ENCODE measurements around the gene PPP2R5C. TPM values are rescaled to one million over a fixed set of nuclear protein-coding genes. Genes with fewer than 3 reads are reported as not detected.
"Not testable (repeated sequence)": the region's sequence is repeated elsewhere in the genome, so short reads cannot be mapped to it uniquely, and the experiment has no call there.

Gene PPP2R5C
- total RNA-seq, 2 experiments from 2014 or later: 252 to 268 TPM

DNA sequence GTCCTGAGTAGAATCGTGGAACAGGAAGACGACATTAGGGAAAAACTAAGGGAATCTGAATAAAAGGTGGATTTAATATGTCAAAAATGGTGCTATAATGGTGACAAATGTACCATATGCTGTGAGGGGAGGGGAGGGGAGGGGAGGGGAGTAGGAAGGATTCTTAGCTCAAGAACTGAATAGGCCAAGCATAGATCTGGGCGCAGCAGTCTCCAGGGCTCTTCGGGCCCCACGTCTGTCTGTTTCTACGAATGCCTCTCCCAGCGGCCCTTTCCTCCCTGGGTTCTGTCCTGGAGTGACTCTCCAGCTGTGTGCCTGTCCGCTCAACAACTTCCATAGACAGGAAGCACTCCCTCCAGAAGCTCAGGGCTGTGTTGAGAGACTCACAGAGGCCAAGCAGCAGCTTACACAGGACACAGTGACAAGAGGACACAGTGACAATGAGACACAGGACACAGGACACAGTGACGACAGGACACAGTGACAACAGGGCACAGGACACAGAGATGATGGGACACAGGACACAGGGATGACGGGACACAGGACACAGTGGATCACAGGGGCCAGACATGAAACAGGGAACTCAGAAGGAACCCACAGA lies 42.4 kb upstream of the PPP2R5C start:
- Mint-ChIP-seq H3K4me1 (ENCODE audit: low read depth) (peaks cover 36% of the 10 kb centered on the region), H3K9me3 (peaks cover 3% of the 10 kb centered on the region), H3K4me3 (no peak overlapping the region), H3K27me3 (no peaks in the 10 kb centered on the region), H3K27ac (no peak overlapping the region), H3K36me3 (no peaks in the 10 kb centered on the region)
- ChIA-PET CTCF (interaction anchor here (0.8 to 4.2 kb wide), 3 partner anchors 12 to 242 kb away, joined by 3 to 41 read pairs (median 6); no protein-coding TSS in a partner anchor), POLR2A (no interaction called here)
- intact Hi-C loops (cut with micrococcal nuclease): no loop called here
- peak; percentile 8 for DNase-seq

DNA sequence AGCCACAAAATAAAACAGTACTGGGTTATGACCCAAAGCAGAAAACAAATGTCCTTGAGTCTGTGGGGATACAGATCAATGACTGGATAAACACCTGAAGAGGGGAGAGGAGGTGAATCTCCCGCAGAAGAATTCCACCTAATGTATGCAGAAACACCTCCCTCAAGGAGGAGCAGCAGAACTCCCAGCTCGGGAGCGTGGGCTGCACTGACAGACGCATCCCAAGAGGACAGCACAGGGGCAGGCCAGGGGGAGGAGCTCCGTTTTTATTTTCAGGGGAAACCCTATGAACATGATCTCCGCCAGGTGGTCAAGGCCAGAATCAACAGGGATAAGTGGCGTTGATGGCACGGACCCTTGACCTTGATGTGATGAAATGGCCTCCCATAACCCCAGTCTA lies 41.8 kb upstream of the PPP2R5C start:
- Mint-ChIP-seq H3K27ac (peak overlapping the region; percentile 10), H3K27me3 (no peaks in the 10 kb centered on the region), H3K4me3 (no peak overlapping the region), H3K9me3 (no peaks in the 10 kb centered on the region), H3K4me1 (ENCODE audit: low read depth) (peaks cover 36% of the 10 kb centered on the region), H3K36me3 (no peaks in the 10 kb centered on the region)
- ChIA-PET POLR2A (no interaction called here), CTCF (interaction anchor here (1.7 to 4.2 kb wide), 2 partner anchors 13 to 241 kb away, joined by 6 to 41 read pairs; no protein-coding TSS in a partner anchor)
- DNase-seq: no peak
- intact Hi-C loops (cut with micrococcal nuclease): loop anchor here (5.0 kb wide), 2 partner anchors 418 to 598 kb away; partner anchors contain the start of genes WDR20 and ZNF839

DNA sequence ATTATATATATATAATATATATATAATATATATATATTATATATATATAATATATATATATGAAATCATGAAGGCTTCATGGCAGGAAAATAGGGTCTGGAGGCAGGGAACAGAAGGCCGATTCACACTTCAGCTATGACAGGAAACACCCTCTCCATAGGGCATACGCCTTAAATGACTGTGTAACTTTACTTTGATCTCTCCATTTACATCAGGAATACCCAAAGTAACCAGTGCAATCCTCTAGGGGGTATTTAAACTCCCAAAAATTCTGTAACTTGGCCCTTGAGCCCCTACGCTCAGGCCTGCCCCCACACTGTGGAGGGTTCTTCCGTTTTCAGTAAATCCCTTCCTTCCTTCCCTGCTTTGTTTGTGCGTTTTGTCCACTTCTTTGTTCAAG lies 40.4 kb upstream of the PPP2R5C start:
- CTCF ChIA-PET: interaction anchor here (1.3 to 4.2 kb wide), 5 partner anchors 14 to 125 kb away, joined by 3 to 41 read pairs (median 3); no protein-coding TSS in a partner anchor
- Mint-ChIP-seq H3K27me3 (no peaks in the 10 kb centered on the region), H3K36me3 (no peaks in the 10 kb centered on the region), H3K9me3 (no peaks in the 10 kb centered on the region), H3K4me1 (ENCODE audit: low read depth) (peaks cover 39% of the 10 kb centered on the region), H3K27ac (peak overlapping the region; percentile 72), H3K4me3 (peak overlapping the region; percentile 12)
- intact Hi-C loops (cut with micrococcal nuclease): loop anchor here (5.0 kb wide), 2 partner anchors 416 to 596 kb away; partner anchors contain the start of genes WDR20 and ZNF839
- POLR2A ChIA-PET: interaction anchor here (0.6 to 1.7 kb wide), 6 partner anchors 10 to 158 kb away, joined by 3 to 22 read pairs (median 4); no protein-coding TSS in a partner anchor
- DNase-seq: no peak

DNA sequence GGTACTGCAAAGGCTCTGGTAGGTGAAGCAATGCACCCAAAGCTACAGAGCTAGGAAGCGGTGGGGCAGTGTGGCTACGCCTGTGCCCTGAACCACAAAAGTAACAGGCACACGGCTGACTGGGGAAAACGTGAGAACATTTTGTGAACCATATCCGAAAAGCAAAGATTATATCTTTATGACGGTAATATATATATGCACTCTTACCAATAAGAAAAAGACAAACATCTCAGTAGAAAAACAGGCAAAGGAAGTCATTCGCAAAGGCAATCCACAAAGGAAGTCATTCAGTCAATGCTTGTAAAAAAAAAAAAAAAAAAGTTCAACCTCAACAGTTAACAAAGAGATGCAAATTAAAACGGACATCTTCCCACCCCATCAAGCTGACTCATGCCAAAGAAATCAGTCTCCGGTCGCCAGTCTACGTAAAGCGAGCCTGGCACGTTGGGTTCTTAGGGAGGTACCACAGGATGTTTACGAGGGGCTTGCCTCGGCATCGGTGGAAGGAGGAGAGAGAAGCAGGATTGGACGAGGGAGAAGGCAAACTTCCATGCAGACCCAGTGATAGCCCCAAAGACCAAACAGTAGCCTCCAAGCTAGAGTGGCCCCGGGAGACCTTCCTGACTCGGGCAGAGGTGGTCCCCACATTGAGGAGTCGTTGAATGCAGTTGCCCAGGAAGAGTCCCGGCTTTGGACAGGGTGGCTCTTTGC lies 39.4 kb upstream of the PPP2R5C start:
- H3K4me1 Mint-ChIP-seq (ENCODE audit: low read depth): peaks cover 45% of the 10 kb centered on the region
- no peaks in the 10 kb centered on the region for H3K36me3 Mint-ChIP-seq
- peak; percentile 86 for DNase-seq
- ChIA-PET CTCF (interaction anchor here (0.6 to 4.2 kb wide), 6 partner anchors 15 to 124 kb away, joined by 3 to 41 read pairs (median 3); no protein-coding TSS in a partner anchor), POLR2A (interaction anchor here (0.5 to 1.7 kb wide), 8 partner anchors 9 to 329 kb away, joined by 3 to 22 read pairs (median 4); no protein-coding TSS in a partner anchor)
- peak overlapping the region; percentile 99 for H3K27ac Mint-ChIP-seq
- peak overlapping the region; percentile 77 for H3K4me3 Mint-ChIP-seq
- no peaks in the 10 kb centered on the region for H3K9me3 Mint-ChIP-seq
- H3K27me3 Mint-ChIP-seq: no peaks in the 10 kb centered on the region
- intact Hi-C loops (cut with micrococcal nuclease): loop anchor here (1.0 to 5.0 kb wide), 5 partner anchors 9 to 595 kb away; partner anchors contain the start of genes PPP2R5C, WDR20 and ZNF839

DNA sequence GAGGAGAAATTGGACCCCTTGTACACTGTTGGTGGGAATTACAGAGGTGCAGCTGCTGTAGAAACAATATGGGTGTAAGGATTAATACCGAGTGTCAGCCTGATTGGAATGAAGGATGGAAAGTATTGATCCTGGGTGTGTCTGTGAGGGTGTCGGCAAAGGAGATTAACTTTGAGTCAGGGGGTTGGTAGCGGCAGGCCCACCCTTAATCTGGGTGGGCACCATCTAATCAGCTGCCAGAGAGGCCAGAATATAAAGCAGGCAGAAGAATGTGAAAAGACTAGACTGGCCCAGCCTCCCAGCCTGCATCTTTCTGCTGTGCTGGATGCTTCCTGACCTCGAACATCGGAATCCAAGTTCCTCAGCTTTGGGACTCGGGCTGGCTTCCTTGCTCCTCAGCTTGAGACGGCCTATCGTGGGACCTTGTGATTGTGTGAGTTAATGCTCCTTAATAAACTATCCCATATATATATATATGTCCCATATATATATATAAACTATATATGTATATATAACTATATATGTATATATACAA lies 38.4 kb upstream of the PPP2R5C start:
- no peaks in the 10 kb centered on the region for H3K9me3 Mint-ChIP-seq
- no peaks in the 10 kb centered on the region for H3K27me3 Mint-ChIP-seq
- peaks cover 52% of the 10 kb centered on the region for H3K4me1 Mint-ChIP-seq (ENCODE audit: low read depth)
- H3K27ac Mint-ChIP-seq: peak overlapping the region; percentile 99
- no peak for DNase-seq
- H3K4me3 Mint-ChIP-seq: peak overlapping the region; percentile 18
- intact Hi-C loops (cut with micrococcal nuclease): loop anchor here (2.0 to 5.0 kb wide), 3 partner anchors 38 to 594 kb away; partner anchors contain the start of genes PPP2R5C, WDR20 and ZNF839
- no peaks in the 10 kb centered on the region for H3K36me3 Mint-ChIP-seq
- CTCF ChIA-PET: interaction anchor here (1.7 to 4.2 kb wide), 2 partner anchors 16 to 48 kb away, joined by 8 to 41 read pairs; no protein-coding TSS in a partner anchor
- POLR2A ChIA-PET: interaction anchor here (1.1 to 1.7 kb wide), 2 partner anchors 8 to 11 kb away, joined by 3 to 22 read pairs; no protein-coding TSS in a partner anchor

DNA sequence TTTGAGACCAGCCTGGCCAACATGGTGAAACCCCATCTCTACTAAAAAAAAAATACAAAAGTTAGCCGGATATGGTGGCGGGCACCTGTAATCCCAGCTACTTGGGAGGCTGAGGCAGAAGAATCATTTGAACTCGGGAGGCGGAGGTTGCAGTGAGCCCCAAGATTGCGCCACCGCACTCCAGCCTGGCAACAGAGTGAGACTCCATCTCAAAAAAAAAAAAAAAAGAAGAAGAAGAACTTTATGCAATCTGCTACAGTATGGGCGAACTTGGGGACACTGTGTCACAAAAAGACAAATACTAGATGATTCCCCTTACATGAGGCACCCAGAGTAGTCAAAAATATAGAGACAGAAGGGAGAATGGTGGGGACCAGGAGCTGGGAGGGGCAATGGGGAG lies 35.9 kb upstream of the PPP2R5C start:
- H3K9me3 Mint-ChIP-seq; POLR2A ChIA-PET; H3K27ac Mint-ChIP-seq; H3K4me3 Mint-ChIP-seq; CTCF ChIA-PET; DNase-seq; intact Hi-C loops (cut with micrococcal nuclease); H3K36me3 Mint-ChIP-seq; H3K27me3 Mint-ChIP-seq: not testable (repeated sequence)
- peaks cover 52% of the 10 kb centered on the region for H3K4me1 Mint-ChIP-seq (ENCODE audit: low read depth)

DNA sequence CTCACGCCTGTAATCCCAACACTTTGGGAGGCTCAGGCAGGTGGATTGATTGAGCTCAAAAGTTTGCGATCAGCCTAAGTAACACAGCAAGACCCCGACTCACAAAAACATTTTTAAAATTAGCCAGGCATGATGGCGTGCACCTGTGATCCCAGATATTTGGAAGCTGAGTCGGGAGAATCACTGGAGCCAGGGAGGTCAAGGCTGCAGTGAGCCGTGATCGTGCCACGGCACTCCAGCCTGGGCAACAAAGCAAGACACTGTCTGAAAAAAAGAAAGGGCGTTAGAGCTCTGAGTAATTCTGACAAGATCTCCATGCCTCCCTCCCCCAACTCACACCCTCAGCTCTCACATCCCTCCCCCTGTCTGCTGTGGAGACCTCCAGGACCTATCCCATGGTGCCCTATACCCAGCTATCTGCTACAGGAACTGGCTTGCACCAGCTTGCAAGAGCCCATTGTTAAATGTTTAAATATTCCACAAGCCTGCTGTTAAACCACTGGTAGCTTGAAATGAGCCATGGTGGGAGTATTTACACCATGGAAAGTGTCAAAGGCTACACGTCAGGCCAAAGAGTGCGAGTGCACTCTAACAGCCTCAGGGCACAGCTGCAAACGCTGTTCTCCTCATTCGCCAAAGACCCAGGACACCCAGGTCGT lies 35.1 kb upstream of the PPP2R5C start:
- CTCF ChIA-PET: interaction anchor here (0.6 kb wide), 1 partner anchor 322 kb away, joined by 3 read pairs; no protein-coding TSS in a partner anchor
- no peak for DNase-seq
- Mint-ChIP-seq H3K9me3 (no peaks in the 10 kb centered on the region), H3K4me1 (ENCODE audit: low read depth) (peaks cover 54% of the 10 kb centered on the region), H3K27me3 (no peaks in the 10 kb centered on the region), H3K4me3 (no peak overlapping the region), H3K27ac (no peak overlapping the region), H3K36me3 (no peaks in the 10 kb centered on the region)
- intact Hi-C loops (cut with micrococcal nuclease): no loop called here
- POLR2A ChIA-PET: no interaction called here

DNA sequence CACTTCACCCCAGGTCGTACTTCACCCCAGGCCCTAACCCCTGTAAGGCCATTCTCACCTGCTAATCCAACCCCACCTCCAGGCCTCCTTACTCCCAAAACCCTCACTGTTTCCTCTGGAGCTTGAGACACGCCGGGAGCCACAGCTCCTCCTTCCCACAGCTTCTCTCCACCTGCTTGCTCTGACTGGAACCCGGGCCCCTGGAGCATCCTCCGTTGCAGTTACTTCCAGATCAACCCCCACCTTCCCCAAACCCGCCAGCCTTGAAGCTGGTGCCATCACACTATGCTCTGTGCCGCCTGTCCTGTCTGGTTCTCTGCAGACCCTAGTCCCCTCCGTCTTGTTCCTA lies 34.6 kb upstream of the PPP2R5C start:
- POLR2A ChIA-PET: no interaction called here
- Mint-ChIP-seq H3K4me1 (ENCODE audit: low read depth) (peaks cover 56% of the 10 kb centered on the region), H3K27ac (peak overlapping the region; percentile 3)

DNA sequence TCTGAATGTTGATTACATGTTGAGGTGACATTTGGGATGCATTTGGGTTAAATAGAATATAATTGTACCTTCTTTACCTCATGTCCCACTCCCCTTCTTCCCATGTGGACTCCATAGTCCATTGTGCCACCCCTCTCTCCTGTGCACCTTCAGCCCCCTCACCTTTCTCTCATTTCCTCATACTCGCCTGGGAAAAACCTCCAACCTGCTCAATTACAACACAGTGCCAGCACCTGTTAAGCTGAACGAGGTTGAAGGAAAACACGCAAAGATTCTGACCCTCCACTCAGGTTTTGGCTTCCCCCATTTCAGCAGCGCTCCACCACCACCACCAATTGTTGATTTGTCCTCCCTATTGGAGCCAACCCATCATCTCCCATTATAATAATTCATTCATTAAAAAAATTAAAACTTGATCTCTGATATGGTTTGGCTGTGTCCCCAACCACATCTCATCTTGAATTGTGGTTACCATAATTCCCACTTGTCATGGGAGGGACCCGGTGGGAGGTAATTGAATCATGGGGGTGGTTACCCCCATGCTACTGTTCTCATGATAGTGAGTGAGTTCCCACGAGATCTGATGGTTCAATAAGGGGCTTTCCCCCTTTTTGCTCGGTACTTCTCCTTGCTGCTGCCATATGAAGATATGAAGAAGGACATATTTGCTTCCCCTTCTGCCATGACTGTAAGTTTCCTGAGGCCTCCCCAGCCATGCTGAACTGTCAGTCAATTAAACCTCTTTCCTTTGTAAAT lies 33.7 kb upstream of the PPP2R5C start:
- Mint-ChIP-seq H3K36me3 (no peaks in the 10 kb centered on the region), H3K27ac (no peak overlapping the region), H3K9me3 (no peaks in the 10 kb centered on the region), H3K27me3 (no peaks in the 10 kb centered on the region), H3K4me3 (no peak overlapping the region), H3K4me1 (ENCODE audit: low read depth) (peaks cover 58% of the 10 kb centered on the region)
- CTCF ChIA-PET: no interaction called here
- intact Hi-C loops (cut with micrococcal nuclease): no loop called here
- POLR2A ChIA-PET: no interaction called here
- DNase-seq: no peak

More for the DNA sequence above, 34.6 kb upstream of the PPP2R5C start:
- no peaks in the 10 kb centered on the region for H3K9me3 Mint-ChIP-seq
- CTCF ChIA-PET: no interaction called here
- H3K4me3 Mint-ChIP-seq: no peak overlapping the region
- intact Hi-C loops (cut with micrococcal nuclease): no loop called here
- no peaks in the 10 kb centered on the region for H3K36me3 Mint-ChIP-seq
- no peaks in the 10 kb centered on the region for H3K27me3 Mint-ChIP-seq
- DNase-seq: no peak

DNA sequence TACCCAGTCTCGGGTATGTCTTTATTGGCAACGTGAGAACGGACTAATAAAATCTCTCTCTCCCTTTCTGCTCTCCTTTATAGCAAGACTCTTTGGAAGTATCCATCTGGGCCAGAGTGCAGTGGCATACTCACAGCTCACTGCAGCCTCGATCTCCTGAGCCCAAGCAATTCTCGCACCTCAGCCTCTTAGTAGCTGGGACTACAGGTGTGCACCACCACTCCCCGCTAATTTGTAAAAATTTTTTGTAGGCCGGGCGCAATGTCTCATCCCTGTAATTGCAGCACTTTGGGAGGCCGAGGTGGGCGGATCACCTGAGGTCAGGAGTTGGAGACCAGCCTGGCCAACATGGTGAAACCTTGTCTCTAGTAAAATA lies 33.2 kb upstream of the PPP2R5C start:
- peaks cover 59% of the 10 kb centered on the region for H3K4me1 Mint-ChIP-seq (ENCODE audit: low read depth)
- H3K4me3 Mint-ChIP-seq: no peak overlapping the region
- H3K27me3 Mint-ChIP-seq: no peaks in the 10 kb centered on the region
- CTCF ChIA-PET: no interaction called here
- H3K9me3 Mint-ChIP-seq: no peaks in the 10 kb centered on the region
- intact Hi-C loops (cut with micrococcal nuclease): no loop called here
- no peak overlapping the region for H3K27ac Mint-ChIP-seq
- no peak for DNase-seq
- POLR2A ChIA-PET: no interaction called here
- no peaks in the 10 kb centered on the region for H3K36me3 Mint-ChIP-seq

DNA sequence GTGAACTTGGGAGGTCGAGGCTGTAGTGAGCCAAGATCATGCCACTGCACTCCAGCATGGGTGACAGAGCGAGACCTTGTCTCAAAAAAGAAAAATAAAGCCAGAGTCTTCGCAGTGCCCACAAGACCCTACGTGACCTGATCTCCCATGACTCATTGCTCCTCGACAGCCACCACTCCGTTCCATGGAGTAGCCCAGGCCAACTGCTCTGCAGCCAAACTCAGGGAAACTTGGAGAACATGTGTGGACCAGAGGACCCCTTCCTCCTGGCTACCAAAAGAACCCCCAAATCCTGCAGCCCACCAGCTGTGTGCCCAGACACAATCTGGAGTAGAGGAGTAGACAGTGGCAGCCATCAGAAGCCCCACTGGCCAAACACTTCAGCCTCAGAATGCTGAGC lies 32.1 kb upstream of the PPP2R5C start:
- peaks cover 68% of the 10 kb centered on the region for H3K4me1 Mint-ChIP-seq (ENCODE audit: low read depth)
- no peaks in the 10 kb centered on the region for H3K27me3 Mint-ChIP-seq
- DNase-seq: no peak
- H3K27ac Mint-ChIP-seq: peak overlapping the region; percentile 28
- H3K36me3 Mint-ChIP-seq: no peaks in the 10 kb centered on the region
- intact Hi-C loops (cut with micrococcal nuclease): no loop called here
- ChIA-PET CTCF (interaction anchor here (4.3 kb wide), 1 partner anchor 23 kb away, joined by 21 read pairs; no protein-coding TSS in a partner anchor), POLR2A (no interaction called here)
- no peak overlapping the region for H3K4me3 Mint-ChIP-seq
- H3K9me3 Mint-ChIP-seq: no peaks in the 10 kb centered on the region
